Neural crest cell (in vitro differentiated cells): ENCODE measurements around the gene LPAR5. TPM values are rescaled to one million over a fixed set of nuclear protein-coding genes. Genes with fewer than 3 reads are reported as not detected.
"Not testable (repeated sequence)": the region's sequence is repeated elsewhere in the genome, so short reads cannot be mapped to it uniquely, and the experiment has no call there.

Source experiments
- DNase-seq: peaks from one replicate; pipeline ENCODE4 v3.0.0; 2021; ENCODE audit warnings: low read depth, mixed read lengths, low spot score
- H3K27ac Mint-ChIP-seq: one replicate; pipeline ENCODE4 v1.8.0; 2021; ENCODE audit warnings: mild to moderate bottlenecking, mixed read lengths; ENCODE audit not compliant: unreplicated experiment
- H3K27me3 Mint-ChIP-seq: 2 replicates; pipeline ENCODE4 v1.8.0; 2021; ENCODE audit warnings: low read depth, mild to moderate bottlenecking, mixed read lengths
- H3K36me3 Mint-ChIP-seq: 2 replicates; pipeline ENCODE4 v1.8.0; 2021; ENCODE audit warnings: low read depth, mild to moderate bottlenecking, mixed read lengths
- H3K4me1 Mint-ChIP-seq: 2 replicates; pipeline ENCODE4 v1.8.0; 2021; ENCODE audit warnings: mixed read lengths
- H3K4me3 Mint-ChIP-seq: one replicate; pipeline ENCODE4 v1.8.0; 2021; ENCODE audit warnings: mild to moderate bottlenecking, mixed read lengths
- H3K9me3 Mint-ChIP-seq: 2 replicates; pipeline ENCODE4 v1.8.0; 2021; ENCODE audit warnings: mixed read lengths
- CTCF ChIP-seq: fragments of 200-600 bp; sonication (generic); conservative IDR thresholded peaks from 2 replicates; pipeline ENCODE4 v1.5.0; 2021; ENCODE audit warnings: antibody characterized with exemption, mild to moderate bottlenecking
- total RNA-seq: library from RNA; stranded (reverse); gene quantifications from 2 replicates; pipeline ENCODE4 v1.2.1, GENCODE V29; 2021

Gene LPAR5
- total RNA-seq, 1 donor from 2014 or later, result not detected

- no peaks in the 10 kb centered on the region for H3K9me3 Mint-ChIP-seq
- H3K36me3 Mint-ChIP-seq, result peaks cover 47% of the 10 kb centered on the region
- no peaks in the 10 kb centered on the region for H3K4me1 Mint-ChIP-seq
- no peak for TF ChIP-seq CTCF
- no peak for DNase-seq
- H3K27ac Mint-ChIP-seq, result no peak overlapping the region
- H3K27me3 Mint-ChIP-seq, result no peaks in the 10 kb centered on the region
- H3K4me3 Mint-ChIP-seq, result no peak overlapping the region
Observed at GRCh38 chr12:6592087-6592486, 43.7 kb downstream of the LPAR5 start.

- not testable (repeated sequence) for H3K4me1 Mint-ChIP-seq
- peaks cover 31% of the 10 kb centered on the region for H3K36me3 Mint-ChIP-seq
Observed at GRCh38 chr12:6586569-6586968, 49.2 kb downstream of the LPAR5 start.

GRCh38 chr12:6584293-6584692 is 51.5 kb downstream of the LPAR5 start:
- H3K4me3 Mint-ChIP-seq, result no peak overlapping the region
- DNase-seq, result no peak
- no peaks in the 10 kb centered on the region for H3K27me3 Mint-ChIP-seq
- no peaks in the 10 kb centered on the region for H3K9me3 Mint-ChIP-seq
- H3K27ac Mint-ChIP-seq, result no peak overlapping the region
- TF ChIP-seq CTCF, result no peak
- peaks cover 28% of the 10 kb centered on the region for H3K36me3 Mint-ChIP-seq
- H3K4me1 Mint-ChIP-seq, result no peaks in the 10 kb centered on the region

More at GRCh38 chr12:6586569-6586968, 49.2 kb downstream of the LPAR5 start:
- H3K4me3 Mint-ChIP-seq, H3K27ac Mint-ChIP-seq, H3K9me3 Mint-ChIP-seq, H3K27me3 Mint-ChIP-seq, DNase-seq: not testable (repeated sequence)

- H3K27ac Mint-ChIP-seq, result no peak overlapping the region
- H3K4me1 Mint-ChIP-seq, result no peaks in the 10 kb centered on the region
- peaks cover 36% of the 10 kb centered on the region for H3K36me3 Mint-ChIP-seq
- H3K27me3 Mint-ChIP-seq, result no peaks in the 10 kb centered on the region
- no peak for DNase-seq
- no peak for TF ChIP-seq CTCF
- no peaks in the 10 kb centered on the region for H3K9me3 Mint-ChIP-seq
- H3K4me3 Mint-ChIP-seq, result no peak overlapping the region
Observed at GRCh38 chr12:6582959-6583358, 52.8 kb downstream of the LPAR5 start.

GRCh38 chr12:6582196-6582595 is 53.6 kb downstream of the LPAR5 start:
- peak; percentile 48 for TF ChIP-seq CTCF
- H3K9me3 Mint-ChIP-seq, result no peaks in the 10 kb centered on the region
- no peak for DNase-seq
- no peak overlapping the region for H3K27ac Mint-ChIP-seq
- H3K4me1 Mint-ChIP-seq, result no peaks in the 10 kb centered on the region
- H3K4me3 Mint-ChIP-seq, result no peak overlapping the region
- no peaks in the 10 kb centered on the region for H3K27me3 Mint-ChIP-seq
- peaks cover 34% of the 10 kb centered on the region for H3K36me3 Mint-ChIP-seq

- DNase-seq, result no peak
- Mint-ChIP-seq H3K36me3 (peaks cover 41% of the 10 kb centered on the region), H3K27me3 (no peaks in the 10 kb centered on the region), H3K4me1 (no peaks in the 10 kb centered on the region), H3K27ac (peak overlapping the region; percentile 23), H3K4me3 (no peak overlapping the region), H3K9me3 (no peaks in the 10 kb centered on the region)
- TF ChIP-seq CTCF, result no peak
Observed at GRCh38 chr12:6575648-6576047, 60.1 kb downstream of the LPAR5 start.
